BE2C (cell line): ENCODE results near the gene LMF2.

ENCODE experiments used
- DNase-seq: peaks from one replicate; pipeline ENCODE4 v3.0.0-alpha.2; 2020
- H3K27me3 ChIP-seq: fragments of 250-450 bp; sonication (Bioruptor Pico); 2 replicates; pipeline ENCODE4 v1.5.1; 2020; ENCODE audit warnings: mild to moderate bottlenecking
- H3K36me3 ChIP-seq: fragments of 250-450 bp; sonication (Bioruptor Pico); 2 replicates; pipeline ENCODE4 v1.5.1; 2020; ENCODE audit warnings: mild to moderate bottlenecking
- H3K4me1 ChIP-seq: fragments of 250-450 bp; sonication (Bioruptor Pico); 2 replicates; pipeline ENCODE4 v1.5.1; 2020
- H3K4me3 ChIP-seq: 2 replicates; pipeline ENCODE4 v1.5.1; 2011; ENCODE audit warnings: low read depth, low read length
- H3K9me3 ChIP-seq: fragments of 250-450 bp; sonication (Bioruptor Pico); 2 replicates; pipeline ENCODE4 v1.5.1; 2020
- TF ChIP-seq, protein P1 (sequence below): IDR thresholded peaks from 2 replicates; pipeline ENCODE4 v1.5.1; 2012; ENCODE audit warnings: mild to moderate bottlenecking, low read depth, low read length

The LMF2 gene

DNA sequence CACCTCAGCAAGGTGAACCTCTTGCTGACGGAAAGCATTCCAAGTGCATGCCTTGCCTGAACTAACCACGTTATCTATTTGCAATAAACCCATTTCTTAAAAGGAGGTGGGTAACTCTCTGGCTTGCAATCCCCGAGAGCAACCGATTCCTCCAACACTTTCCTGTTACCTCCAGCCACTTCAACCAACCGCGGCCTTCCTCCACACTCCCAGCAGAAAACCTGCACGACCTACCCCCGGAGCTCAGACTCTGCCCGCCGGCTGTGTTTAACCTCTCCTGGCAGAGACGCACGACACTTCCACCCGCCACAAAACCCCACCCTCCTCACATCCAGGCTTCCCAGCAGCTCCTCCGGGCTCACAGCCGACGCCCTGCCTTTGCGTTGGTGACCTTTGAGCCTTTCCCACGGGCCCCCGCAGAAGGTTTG is 17.2 kb upstream of the LMF2 start:
- DNase-seq: no peak

DNA sequence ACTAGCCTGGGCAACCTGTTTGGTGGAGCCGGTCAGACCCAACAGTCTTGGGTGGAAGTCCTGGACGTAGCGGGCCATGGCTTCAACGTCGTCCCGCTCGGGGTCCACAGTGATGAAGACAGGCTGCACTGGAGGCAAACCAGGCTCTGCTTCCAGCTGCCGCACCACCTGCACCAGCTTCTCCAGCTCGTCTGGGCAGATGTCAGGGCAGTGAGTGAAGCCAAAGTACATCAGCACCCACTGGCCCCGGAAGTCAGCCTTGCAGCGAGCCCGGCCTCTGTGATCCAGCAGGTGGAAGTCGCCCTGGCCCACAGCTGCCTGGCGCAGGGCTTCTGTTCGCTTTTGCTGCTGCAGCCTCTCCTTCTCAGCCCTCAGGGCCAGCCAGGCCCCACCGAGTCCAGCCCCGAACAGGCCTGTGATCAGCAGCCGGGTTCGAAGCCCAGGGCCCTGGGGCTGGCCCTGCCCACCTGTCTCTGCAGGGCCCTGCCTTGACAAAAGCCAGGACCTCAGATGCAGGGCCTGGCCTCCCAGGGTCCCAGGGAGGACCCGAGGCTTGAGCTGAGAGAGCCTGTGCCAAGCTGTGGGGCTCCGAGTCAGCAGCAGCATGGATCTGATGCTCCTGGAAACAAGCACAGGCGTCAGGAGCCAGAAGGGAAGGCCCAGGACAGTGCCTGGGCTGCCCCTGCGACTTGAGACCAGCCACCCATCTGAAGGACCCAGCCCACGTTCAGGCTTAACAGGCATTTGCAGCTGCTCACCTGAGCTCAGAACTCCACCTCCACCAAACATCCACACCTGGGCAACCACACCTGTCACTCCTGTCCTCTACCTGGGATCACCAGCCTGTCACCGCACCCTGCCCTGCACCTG is 16.5 kb upstream of the LMF2 start:
- Histone ChIP-seq H3K27me3 (no peaks in the 10 kb centered on the region), H3K36me3 (peaks cover 42% of the 10 kb centered on the region), H3K9me3 (no peaks in the 10 kb centered on the region), H3K4me3 (peak overlapping the region; percentile 85), H3K4me1 (peaks cover 13% of the 10 kb centered on the region; the same call in 1 of the 2 replicates)
- peak; percentile 78 for DNase-seq
- TF ChIP-seq, protein P1, sequence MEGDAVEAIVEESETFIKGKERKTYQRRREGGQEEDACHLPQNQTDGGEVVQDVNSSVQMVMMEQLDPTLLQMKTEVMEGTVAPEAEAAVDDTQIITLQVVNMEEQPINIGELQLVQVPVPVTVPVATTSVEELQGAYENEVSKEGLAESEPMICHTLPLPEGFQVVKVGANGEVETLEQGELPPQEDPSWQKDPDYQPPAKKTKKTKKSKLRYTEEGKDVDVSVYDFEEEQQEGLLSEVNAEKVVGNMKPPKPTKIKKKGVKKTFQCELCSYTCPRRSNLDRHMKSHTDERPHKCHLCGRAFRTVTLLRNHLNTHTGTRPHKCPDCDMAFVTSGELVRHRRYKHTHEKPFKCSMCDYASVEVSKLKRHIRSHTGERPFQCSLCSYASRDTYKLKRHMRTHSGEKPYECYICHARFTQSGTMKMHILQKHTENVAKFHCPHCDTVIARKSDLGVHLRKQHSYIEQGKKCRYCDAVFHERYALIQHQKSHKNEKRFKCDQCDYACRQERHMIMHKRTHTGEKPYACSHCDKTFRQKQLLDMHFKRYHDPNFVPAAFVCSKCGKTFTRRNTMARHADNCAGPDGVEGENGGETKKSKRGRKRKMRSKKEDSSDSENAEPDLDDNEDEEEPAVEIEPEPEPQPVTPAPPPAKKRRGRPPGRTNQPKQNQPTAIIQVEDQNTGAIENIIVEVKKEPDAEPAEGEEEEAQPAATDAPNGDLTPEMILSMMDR: no peak

More for the DNA sequence above, 17.2 kb upstream of the LMF2 start:
- Histone ChIP-seq H3K4me3 (peak overlapping the region; percentile 85), H3K27me3 (peaks cover 6% of the 10 kb centered on the region), H3K9me3 (no peaks in the 10 kb centered on the region), H3K36me3 (peaks cover 35% of the 10 kb centered on the region), H3K4me1 (peaks cover 13% of the 10 kb centered on the region; the same call in 1 of the 2 replicates)
- TF ChIP-seq, protein P1: no peak

DNA sequence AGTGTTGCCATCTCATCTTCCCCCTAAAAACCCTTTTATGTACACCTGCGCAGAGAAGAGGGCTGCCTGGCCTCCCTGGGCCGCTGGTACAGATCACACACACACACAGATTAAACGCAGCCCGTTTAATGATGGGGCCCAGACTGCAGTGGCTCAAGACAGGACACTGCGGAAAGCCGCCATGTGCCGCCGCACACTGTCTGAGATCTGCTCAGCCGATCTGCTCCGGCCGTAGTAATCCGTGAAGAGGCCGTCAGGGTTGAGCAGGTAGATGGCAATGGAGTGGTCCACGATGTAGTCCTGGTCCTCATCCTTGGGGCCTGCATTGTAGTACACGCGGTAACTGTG is 15.9 kb upstream of the LMF2 start:
- Histone ChIP-seq H3K4me3 (no peak overlapping the region), H3K36me3 (peaks cover 48% of the 10 kb centered on the region), H3K27me3 (no peaks in the 10 kb centered on the region), H3K9me3 (no peaks in the 10 kb centered on the region), H3K4me1 (peaks cover 13% of the 10 kb centered on the region; the same call in 1 of the 2 replicates)
- TF ChIP-seq, protein P1: no peak
- DNase-seq: no peak

DNA sequence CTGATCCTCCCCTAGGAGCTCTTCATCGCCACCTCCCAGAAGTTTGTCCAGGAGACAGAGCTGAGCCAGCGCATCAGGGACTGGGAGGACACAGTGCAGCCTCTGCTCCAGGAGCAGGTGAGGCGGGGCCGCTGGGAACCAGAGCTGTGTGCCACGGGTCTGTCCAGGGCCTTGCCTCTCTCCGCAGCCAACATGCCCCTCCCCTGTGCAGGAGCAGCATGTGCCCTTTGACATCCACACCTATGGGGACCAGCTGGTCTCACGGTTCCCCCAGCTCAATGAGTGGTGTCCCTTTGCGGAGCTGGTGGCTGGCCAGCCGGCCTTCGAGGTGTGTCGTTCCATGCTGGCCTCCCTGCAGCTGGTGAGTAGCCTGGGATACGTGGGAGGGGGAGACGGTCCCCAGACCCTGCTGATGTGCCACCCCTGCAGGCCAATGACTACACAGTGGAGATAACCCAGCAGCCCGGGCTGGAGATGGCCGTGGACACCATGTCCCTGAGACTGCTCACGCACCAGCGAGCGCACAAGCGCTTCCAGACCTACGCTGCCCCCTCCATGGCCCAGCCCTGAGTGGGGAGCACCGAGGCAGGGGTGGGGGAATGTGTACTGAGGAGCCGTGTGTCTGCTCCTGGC is 15.4 kb upstream of the LMF2 start:
- TF ChIP-seq, protein P1: no peak
- Histone ChIP-seq H3K36me3 (peaks cover 51% of the 10 kb centered on the region), H3K27me3 (no peaks in the 10 kb centered on the region), H3K4me3 (no peak overlapping the region), H3K9me3 (no peaks in the 10 kb centered on the region), H3K4me1 (peaks cover 13% of the 10 kb centered on the region; the same call in 1 of the 2 replicates)
- DNase-seq: no peak

DNA sequence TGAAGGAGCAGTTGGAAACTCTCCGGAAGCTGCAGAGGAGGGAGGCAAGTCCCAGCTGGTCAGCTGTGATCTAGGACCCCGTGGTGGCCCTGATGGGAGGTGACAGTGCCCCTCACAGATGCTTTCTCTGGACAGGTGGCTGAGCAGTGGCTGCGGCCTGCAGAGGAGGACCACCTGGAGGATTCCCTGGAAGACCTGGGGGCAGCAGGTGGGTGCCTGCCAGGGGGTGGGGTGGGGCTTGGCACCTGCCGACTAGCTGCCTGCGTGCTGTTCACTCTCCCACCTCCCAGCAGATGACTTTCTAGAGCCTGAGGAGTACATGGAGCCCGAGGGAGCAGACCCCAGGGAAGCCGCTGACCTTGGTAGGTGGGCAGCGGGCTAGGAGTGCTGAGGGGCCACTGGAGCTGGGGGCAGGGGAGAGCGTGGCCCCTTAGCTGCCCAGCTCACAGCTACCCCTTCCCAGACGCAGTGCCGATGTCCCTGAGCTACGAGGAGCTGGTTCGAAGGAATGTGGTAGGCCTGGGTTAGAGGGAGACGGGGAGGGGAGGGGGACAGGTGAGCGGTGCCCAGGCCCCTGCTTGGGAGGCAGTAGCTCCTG is 14.8 kb upstream of the LMF2 start:
- DNase-seq: no peak
- H3K27me3 ChIP-seq: no peaks in the 10 kb centered on the region
- peaks cover 12% of the 10 kb centered on the region; the same call in 1 of the 2 replicates for H3K4me1 ChIP-seq
- H3K9me3 ChIP-seq: no peaks in the 10 kb centered on the region
- peaks cover 57% of the 10 kb centered on the region for H3K36me3 ChIP-seq
- TF ChIP-seq, protein P1: no peak
- H3K4me3 ChIP-seq: no peak overlapping the region
